Right lobe of liver (tissue), 6 donors: ENCODE results near the gene COPB2. TPM values are rescaled to one million over a fixed set of nuclear protein-coding genes. Genes with fewer than 3 reads are reported as not detected.
A peak's percentile ranks its signal among the peaks of the same experiment; 100 is the strongest.

Source experiments
- ATAC-seq, 4 donors: fragments of 200-7000 bp; cut with Tn5 transposase; one replicate each; pipeline ENCODE4 v1.9.1; 2020; ENCODE audit warnings: mild to moderate bottlenecking in 4 of 4, moderate library complexity in 4 of 4
- DNase-seq, 3 donors: peaks; one replicate each; pipeline ENCODE4 v3.0.0-alpha.2; 2020
- H3K27ac ChIP-seq, 3 donors: fragments of 200-600 bp; one replicate each; pipeline ENCODE4 v1.8.0; 2022
- H3K27me3 ChIP-seq, 2 donors: fragments of 200-600 bp; one replicate each; pipeline ENCODE4 v1.8.0; 2022
- H3K36me3 ChIP-seq, 4 donors: fragments of 200-600 bp; sonication (generic) in 1 of 4; one replicate each; pipeline versions ENCODE4 v1.5.1 to v1.8.0; 2017 to 2022; ENCODE audit warnings: control low read depth in 1 of 4
- H3K4me1 ChIP-seq, 4 donors: fragments of 200-600 bp; sonication (generic) in 1 of 4; one replicate each; pipeline versions ENCODE4 v1.5.1 to v1.8.0; 2017 to 2022; ENCODE audit warnings: control low read depth in 1 of 4
- H3K4me3 ChIP-seq, 3 donors: fragments of 200-600 bp; one replicate each; pipeline ENCODE4 v1.8.0; 2022
- H3K9me3 ChIP-seq, 4 donors: fragments of 200-600 bp; sonication (generic) in 1 of 4; one replicate each; pipeline versions ENCODE4 v1.5.1 to v1.8.0; 2017 to 2022; ENCODE audit warnings: control low read depth in 1 of 4
- POLR2A ChIP-seq: fragments of 450-650 bp; IDR thresholded peaks from one replicate; pipeline ENCODE4 v1.6.1; 2017; ENCODE audit warnings: antibody characterized with exemption, mild to moderate bottlenecking
- WGBS: methylation state at CpG from one replicate; pipeline ENCODE4 v1.1.6; 2018; ENCODE audit warnings: low coverage, low lambda C conversion rate; ENCODE audit not compliant: insufficient coverage; ENCODE audit errors: missing lambda C conversion rate; 5-methylcytosine and 5-hydroxymethylcytosine counted together
- intact Hi-C, 2 donors: fragments of 100-400 bp; cut with DNase I; formaldehyde crosslinking; loops; one replicate each; pipeline versions ENCODE4 v1.11.2 to v1.14.1; 2022
- total RNA-seq, 6 experiments: library from RNA; depleted of rRNA in 2 of 6; stranded (reverse); fragments of >200 nt in 2 of 6; fragmentation: NEBNext Ultra II Directional in 3 of 6; extraction: Animal tissue kit (Norgen Biotek cat#: 25700) in 3 of 6; gene quantifications; one replicate each; pipeline versions ENCODE4 v1.1.0 to v1.2.4, GENCODE V29; 2016 to 2023
- TF ChIP-seq, protein P1 (sequence below), 4 donors: fragments of 200-600 bp in 3 of 4; fragments of 450-650 bp in 1 of 4; IDR thresholded peaks; one replicate each; pipeline versions ENCODE4 v1.5.1 to v1.8.0; 2016 to 2022; ENCODE audit warnings: antibody characterized with exemption in 4 of 4, mild to moderate bottlenecking in 2 of 4
- donor health status: DM: no; HTN: yes; CAD: no.
- donor health status: DM: no; HTN: no; CAD: no.
- donor health status: DM: no; HTN: no; CAD: no.
- donor health status: DM: no; HTN: yes; CAD: no.
- donor health status: DM: no; HTN: yes; CAD: no.

COPB2 gene
- total RNA-seq, 6 experiments from 2014 or later: 59.4 to 81.9 (median 66.2) TPM

DNA sequence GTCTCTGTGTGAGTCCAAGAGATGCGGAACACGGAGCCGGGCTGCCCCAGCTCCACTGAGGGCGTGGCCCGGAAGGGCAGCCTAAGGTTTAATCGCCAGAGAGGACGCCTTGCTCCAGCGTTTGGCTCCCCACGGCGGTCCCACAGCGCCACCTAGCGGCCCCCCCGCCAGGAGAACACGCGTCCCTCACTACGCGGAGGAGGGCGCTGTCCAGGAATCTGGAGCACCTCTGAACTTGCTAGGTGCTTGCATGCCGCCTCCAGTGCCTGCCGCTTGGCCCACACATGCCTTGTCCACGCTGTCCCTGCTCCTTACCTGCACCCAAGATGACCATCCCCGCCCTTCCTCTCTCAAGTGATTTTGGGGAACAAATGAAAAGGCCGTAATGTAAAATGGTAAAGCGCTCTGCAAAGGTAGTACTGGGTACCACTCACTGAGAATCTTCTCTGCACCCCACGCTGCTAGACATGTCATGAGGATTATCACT lies 60.0 kb downstream of the COPB2 start:
- TF ChIP-seq POLR2A: no peak
- TF ChIP-seq, protein P1, sequence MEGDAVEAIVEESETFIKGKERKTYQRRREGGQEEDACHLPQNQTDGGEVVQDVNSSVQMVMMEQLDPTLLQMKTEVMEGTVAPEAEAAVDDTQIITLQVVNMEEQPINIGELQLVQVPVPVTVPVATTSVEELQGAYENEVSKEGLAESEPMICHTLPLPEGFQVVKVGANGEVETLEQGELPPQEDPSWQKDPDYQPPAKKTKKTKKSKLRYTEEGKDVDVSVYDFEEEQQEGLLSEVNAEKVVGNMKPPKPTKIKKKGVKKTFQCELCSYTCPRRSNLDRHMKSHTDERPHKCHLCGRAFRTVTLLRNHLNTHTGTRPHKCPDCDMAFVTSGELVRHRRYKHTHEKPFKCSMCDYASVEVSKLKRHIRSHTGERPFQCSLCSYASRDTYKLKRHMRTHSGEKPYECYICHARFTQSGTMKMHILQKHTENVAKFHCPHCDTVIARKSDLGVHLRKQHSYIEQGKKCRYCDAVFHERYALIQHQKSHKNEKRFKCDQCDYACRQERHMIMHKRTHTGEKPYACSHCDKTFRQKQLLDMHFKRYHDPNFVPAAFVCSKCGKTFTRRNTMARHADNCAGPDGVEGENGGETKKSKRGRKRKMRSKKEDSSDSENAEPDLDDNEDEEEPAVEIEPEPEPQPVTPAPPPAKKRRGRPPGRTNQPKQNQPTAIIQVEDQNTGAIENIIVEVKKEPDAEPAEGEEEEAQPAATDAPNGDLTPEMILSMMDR (IDR thresholded peaks at IDR 0.05): peak; percentile 99 to 100 (median 99)
- DNase-seq (peak; percentile 89 to 90 (median 90)), ATAC-seq (peak; percentile 98 to 100 (median 100))
- H3K4me1 ChIP-seq: no peaks in the 10 kb centered on the region
- no peaks in the 10 kb centered on the region for H3K36me3 ChIP-seq
- intact Hi-C loops: loop anchor here (5.0 to 10.0 kb wide), 4 partner anchors 217 to 392 kb away; partner anchors contain the start of genes FOXL2 (in 1 of the 2) and FOXL2NB (in 1 of the 2)
- no peak overlapping the region for H3K27ac ChIP-seq
- no peak overlapping the region for H3K4me3 ChIP-seq
- WGBS: 0% methylated on average over 6 of the region's 25 CpGs
- H3K9me3 ChIP-seq: no peaks in the 10 kb centered on the region
- no peaks in the 10 kb centered on the region for H3K27me3 ChIP-seq

DNA sequence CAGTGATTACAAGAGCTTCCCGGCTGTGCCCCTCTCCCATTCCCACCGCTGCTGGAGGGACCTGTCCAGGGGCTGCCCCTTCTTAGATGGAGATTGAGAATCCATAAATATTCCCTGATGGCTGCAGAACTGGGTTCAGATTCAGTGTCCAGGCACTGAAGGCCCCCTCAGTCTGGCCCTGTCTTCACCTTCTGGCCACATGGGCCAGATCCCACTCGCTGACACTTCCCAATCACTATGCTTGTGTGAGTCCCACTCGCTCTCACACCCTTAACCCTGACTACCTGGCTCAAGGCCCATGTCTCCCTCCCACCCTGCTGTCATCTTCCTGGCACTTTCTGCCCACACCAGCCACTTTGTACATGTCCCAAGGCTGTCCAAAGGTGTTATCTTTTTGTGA lies 61.1 kb downstream of the COPB2 start:
- Histone ChIP-seq H3K27ac (no peak overlapping the region), H3K36me3 (no peaks in the 10 kb centered on the region), H3K4me1 (no peaks in the 10 kb centered on the region), H3K4me3 (no peak overlapping the region), H3K27me3 (no peaks in the 10 kb centered on the region), H3K9me3 (no peaks in the 10 kb centered on the region)
- no peak for DNase-seq
- ATAC-seq: no peak
- intact Hi-C loops: loop anchor here (5.0 to 10.0 kb wide), 4 partner anchors 216 to 391 kb away; partner anchors contain the start of genes FOXL2 (in 1 of the 2) and FOXL2NB (in 1 of the 2)
- TF ChIP-seq POLR2A: no peak
- TF ChIP-seq, protein P1 (IDR thresholded peaks at IDR 0.05): no peak
- 88% methylated on average over 2 of the region's 4 CpGs for WGBS

DNA sequence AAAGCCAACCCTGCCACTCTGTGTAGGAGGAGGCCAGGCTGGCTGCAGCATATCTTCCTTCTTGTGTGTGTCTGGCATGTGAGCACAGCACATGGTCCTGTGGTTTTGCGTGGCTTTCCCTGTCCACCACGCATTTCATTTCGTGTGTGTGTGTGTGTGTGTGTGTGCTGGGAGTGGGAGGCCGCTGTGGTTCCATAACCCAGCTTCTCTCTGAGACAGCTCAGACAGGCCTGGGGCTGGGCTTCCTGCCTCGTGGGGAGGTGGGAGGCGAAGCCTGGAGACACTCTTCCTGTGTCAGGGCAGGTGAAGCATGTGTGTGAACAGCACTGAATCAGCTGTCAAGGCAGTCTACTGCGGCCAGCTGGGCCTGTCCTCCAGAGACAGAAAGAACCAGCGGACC lies 61.6 kb downstream of the COPB2 start:
- H3K36me3 ChIP-seq: no peaks in the 10 kb centered on the region
- H3K27ac ChIP-seq: no peak overlapping the region
- WGBS: no CpG with 5 or more reads among the region's 8 CpGs
- no peaks in the 10 kb centered on the region for H3K4me1 ChIP-seq
- ATAC-seq: no peak
- H3K27me3 ChIP-seq: no peaks in the 10 kb centered on the region
- intact Hi-C loops: loop anchor here (5.0 to 10.0 kb wide), 4 partner anchors 216 to 391 kb away; partner anchors contain the start of genes FOXL2 (in 1 of the 2) and FOXL2NB (in 1 of the 2)
- no peak for DNase-seq
- TF ChIP-seq, protein P1 (IDR thresholded peaks at IDR 0.05): no peak
- no peak for TF ChIP-seq POLR2A
- H3K9me3 ChIP-seq: no peaks in the 10 kb centered on the region
- H3K4me3 ChIP-seq: no peak overlapping the region

DNA sequence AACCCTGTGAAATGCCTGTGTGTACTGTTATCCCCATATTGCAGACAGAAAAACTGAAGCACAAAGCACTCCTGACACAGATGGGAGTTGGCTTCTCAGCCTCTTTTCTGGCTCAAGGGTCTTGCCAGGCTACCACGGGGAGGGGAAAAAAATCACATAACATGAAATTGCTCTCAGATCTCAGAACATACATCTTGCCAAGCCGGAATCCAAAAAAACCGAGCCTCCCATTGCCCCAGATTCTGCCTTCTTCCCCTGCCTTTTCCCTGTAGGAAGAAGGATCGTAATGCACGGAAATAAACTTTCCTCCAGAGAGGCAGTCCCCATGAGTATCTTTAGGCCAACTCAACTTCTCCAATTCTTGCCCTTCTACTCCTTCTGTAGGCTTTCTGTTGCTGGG lies 62.2 kb downstream of the COPB2 start:
- Histone ChIP-seq H3K4me1 (no peaks in the 10 kb centered on the region), H3K27me3 (no peaks in the 10 kb centered on the region), H3K4me3 (no peak overlapping the region), H3K36me3 (no peaks in the 10 kb centered on the region), H3K27ac (no peak overlapping the region), H3K9me3 (no peaks in the 10 kb centered on the region)
- intact Hi-C loops: loop anchor here (5.0 to 10.0 kb wide), 4 partner anchors 215 to 390 kb away; partner anchors contain the start of genes FOXL2 (in 1 of the 2) and FOXL2NB (in 1 of the 2)
- no peak for TF ChIP-seq POLR2A
- TF ChIP-seq, protein P1 (IDR thresholded peaks at IDR 0.05): no peak
- ATAC-seq (no peak), DNase-seq (no peak)
- 75% methylated on average over 5 of the region's 5 CpGs for WGBS
